A549 (cell line): ENCODE data around the gene ZBTB11. TPM values are rescaled to one million over a fixed set of nuclear protein-coding genes. Genes with fewer than 3 reads are reported as not detected.

Source experiments
- ATOH8 ChIP-seq: fragments of 250-450 bp; sonication (Bioruptor Pico); IDR thresholded peaks from 2 replicates; pipeline ENCODE4 v1.5.0; 2020; ENCODE audit warnings: low read depth, mild to moderate bottlenecking, moderate library complexity
- BCL3 ChIP-seq: fragments of >200 bp; sonication (Bioruptor Twin); formaldehyde crosslinking; IDR thresholded peaks from 3 replicates; pipeline ENCODE4 v1.6.1; 2016
- CBX8 ChIP-seq: fragments of 200-600 bp; sonication (generic); IDR thresholded peaks from 2 replicates; pipeline ENCODE4 v1.6.1; 2016
- CEBPB ChIP-seq, 2 experiments: fragments of >200 bp in 1 of 2; sonication (Bioruptor Twin) in 1 of 2; formaldehyde crosslinking in 1 of 2; IDR thresholded peaks; 2 replicates each; pipeline ENCODE4 v1.6.1; 2012 to 2016
- CHD2 ChIP-seq: fragments of 150-350 bp; IDR thresholded peaks from 2 replicates; pipeline ENCODE4 v1.6.1; 2014; ENCODE audit warnings: low read length; ENCODE audit not compliant: partially characterized antibody
- CTCF ChIP-seq: fragments of >200 bp; sonication (Bioruptor Twin); formaldehyde crosslinking; IDR thresholded peaks from 3 replicates; pipeline ENCODE4 v1.5.1; 2016
- E2F6 ChIP-seq: IDR thresholded peaks from 2 replicates; pipeline ENCODE4 v1.6.1; 2012; ENCODE audit warnings: low read depth, borderline replicate concordance
- EHF ChIP-seq: fragments of 250-450 bp; sonication (Bioruptor Pico); IDR thresholded peaks from 2 replicates; pipeline ENCODE4 v1.5.0; 2020; ENCODE audit warnings: mild to moderate bottlenecking
- ELK1 ChIP-seq: fragments of 150-350 bp; IDR thresholded peaks from 2 replicates; pipeline ENCODE4 v1.6.1; 2014; ENCODE audit warnings: low read depth, mild to moderate bottlenecking, low read length
- ESRRA ChIP-seq: fragments of 150-350 bp; IDR thresholded peaks from 2 replicates; pipeline ENCODE4 v1.6.1; 2014; ENCODE audit warnings: mild to moderate bottlenecking, low read length, borderline replicate concordance
- FOSB ChIP-seq: fragments of 250-450 bp; sonication (Bioruptor Pico); IDR thresholded peaks from 2 replicates; pipeline ENCODE4 v1.5.0; 2020; ENCODE audit warnings: mild to moderate bottlenecking, moderate library complexity
- FOSL2 ChIP-seq, 2 experiments: fragments of 450-650 bp in 1 of 2; fragments of >200 bp in 1 of 2; sonication (Bioruptor Twin) in 1 of 2; formaldehyde crosslinking; IDR thresholded peaks; 2 replicates each; pipeline versions ENCODE4 v1.5.0 to v1.6.1; 2016 to 2020; ENCODE audit warnings: mild to moderate bottlenecking in 1 of 2, moderate library complexity in 1 of 2
- FOXS1 ChIP-seq: fragments of 250-450 bp; sonication (Bioruptor Pico); IDR thresholded peaks from 2 replicates; pipeline ENCODE4 v1.5.0; 2020; ENCODE audit warnings: mild to moderate bottlenecking, moderate library complexity
- GATA3 ChIP-seq: IDR thresholded peaks from 2 replicates; pipeline ENCODE4 v1.6.1; 2012; ENCODE audit warnings: borderline replicate concordance
- HOXA7 ChIP-seq: fragments of 250-450 bp; sonication (Bioruptor Pico); IDR thresholded peaks from 2 replicates; pipeline ENCODE4 v1.5.0; 2020; ENCODE audit warnings: mild to moderate bottlenecking, moderate library complexity
- HOXB13 ChIP-seq: fragments of 250-450 bp; sonication (Bioruptor Pico); IDR thresholded peaks from 2 replicates; pipeline ENCODE4 v1.5.0; 2020; ENCODE audit warnings: low read depth, mild to moderate bottlenecking, moderate library complexity
- HOXB5 ChIP-seq: fragments of 250-450 bp; sonication (Bioruptor Pico); IDR thresholded peaks from 2 replicates; pipeline ENCODE4 v1.5.0; 2020; ENCODE audit warnings: mild to moderate bottlenecking, moderate library complexity
- JUN ChIP-seq, 2 experiments: fragments of >200 bp; sonication (Bioruptor Twin); formaldehyde crosslinking; IDR thresholded peaks; 2 replicates in 1 of 2; 3 replicates in 1 of 2; pipeline ENCODE4 v1.6.1; 2016 to 2017
- JUNB ChIP-seq: fragments of >200 bp; sonication (Bioruptor Twin); formaldehyde crosslinking; IDR thresholded peaks from 2 replicates; pipeline ENCODE4 v1.6.1; 2016
- KDM1A ChIP-seq: fragments of 200-600 bp; sonication (generic); IDR thresholded peaks from 2 replicates; pipeline ENCODE4 v1.6.1; 2016; ENCODE audit warnings: low read depth, mild to moderate bottlenecking
- KDM5A ChIP-seq: fragments of 200-600 bp; sonication (generic); IDR thresholded peaks from 2 replicates; pipeline ENCODE4 v1.6.1; 2016; ENCODE audit warnings: antibody characterized with exemption, mild to moderate bottlenecking
- MAFK ChIP-seq: fragments of 450-650 bp; IDR thresholded peaks from 2 replicates; pipeline ENCODE4 v1.6.1; 2014; ENCODE audit not compliant: partially characterized antibody
- MAZ ChIP-seq: fragments of 150-350 bp; IDR thresholded peaks from 2 replicates; pipeline ENCODE4 v1.6.1; 2014; ENCODE audit warnings: antibody characterized with exemption, low read depth, low read length, borderline replicate concordance
- MYC ChIP-seq: IDR thresholded peaks from 2 replicates; pipeline ENCODE4 v1.6.1; 2012; ENCODE audit warnings: mild to moderate bottlenecking, inconsistent platforms, low read length, improper control_type of control experiment, borderline replicate concordance
- NFE2L2 ChIP-seq: fragments of 150-350 bp; conservative IDR thresholded peaks from 2 replicates; pipeline ENCODE4 v1.6.1; 2014; ENCODE audit warnings: low read length
- POLR2A ChIP-seq: IDR thresholded peaks from 2 replicates; pipeline ENCODE4 v1.6.1; 2012; ENCODE audit warnings: mild to moderate bottlenecking, low read length
- POLR2AphosphoS2 ChIP-seq: conservative IDR thresholded peaks from 2 replicates; pipeline ENCODE4 v1.6.1; 2012; ENCODE audit warnings: low read length, improper control_type of control experiment, inconsistent platforms
- RAD21 ChIP-seq, 2 experiments: fragments of >200 bp in 1 of 2; sonication (Bioruptor Twin) in 1 of 2; formaldehyde crosslinking in 1 of 2; IDR thresholded peaks in 1 of 2; conservative IDR thresholded peaks in 1 of 2; 2 replicates in 1 of 2; 3 replicates in 1 of 2; pipeline ENCODE4 v1.6.1; 2012 to 2018; ENCODE audit warnings: inconsistent platforms in 1 of 2
- RFX5 ChIP-seq: fragments of 450-650 bp; IDR thresholded peaks from 2 replicates; pipeline ENCODE4 v1.7.1; 2014; ENCODE audit warnings: antibody characterized with exemption, mild to moderate bottlenecking, moderate library complexity
- RNF2 ChIP-seq: fragments of 200-600 bp; sonication (generic); IDR thresholded peaks from 2 replicates; pipeline ENCODE4 v1.6.1; 2016; ENCODE audit warnings: low read depth, mild to moderate bottlenecking, antibody characterized with exemption, moderate library complexity, borderline replicate concordance
- SMC3 ChIP-seq: fragments of >200 bp; sonication (Bioruptor Twin); formaldehyde crosslinking; IDR thresholded peaks from 3 replicates; pipeline ENCODE4 v1.6.1; 2018; ENCODE audit warnings: inconsistent platforms
- SREBF2 ChIP-seq: fragments of 450-650 bp; IDR thresholded peaks from 2 replicates; pipeline ENCODE4 v1.6.1; 2014; ENCODE audit warnings: mild to moderate bottlenecking, moderate library complexity
- TP53 ChIP-seq: fragments of 250-450 bp; sonication (Bioruptor Pico); IDR thresholded peaks from 2 replicates; pipeline ENCODE4 v1.5.0; 2021; ENCODE audit warnings: mild to moderate bottlenecking, moderate library complexity
- ZC3H11A ChIP-seq: fragments of 450-650 bp; IDR thresholded peaks from 2 replicates; pipeline ENCODE4 v1.6.1; 2014; ENCODE audit warnings: antibody characterized with exemption, mild to moderate bottlenecking
- ZNF302 ChIP-seq: fragments of 250-450 bp; sonication (Bioruptor Pico); IDR thresholded peaks from 2 replicates; pipeline ENCODE4 v1.9.0; 2021; ENCODE audit warnings: inconsistent platforms, mild to moderate bottlenecking, moderate library complexity
- polyA plus RNA-seq, 4 experiments: library from polyadenylated mRNA; depleted of rRNA in 3 of 4; stranded (reverse); fragments of >200 nt; fragmentation: RNase III in 1 of 4; extraction: RNeasy Plus Mini Kit Qiagen cat#74134 plus additional on column Dnase treatment in 1 of 4; gene quantifications; 2 replicates in 3 of 4; 3 replicates in 1 of 4; pipeline ENCODE4 v1.2.3, GENCODE V29; 2011 to 2017

ZBTB11 gene
- polyA plus RNA-seq, 2 of the 4 experiments (the other 2 are of a cell fraction), result 11.3 to 24.3 TPM

- TF ChIP-seq CTCF, result no peak
- TF ChIP-seq KDM1A, result no peak
- no peak for TF ChIP-seq RFX5
- no peak for TF ChIP-seq MAFK
- no peak for TF ChIP-seq GATA3
- TF ChIP-seq BCL3, result no peak
- TF ChIP-seq RAD21 (conservative IDR thresholded peaks at IDR 0.05 in 1 of 2, IDR thresholded peaks at IDR 0.05 in 1 of 2), result no peak
- peak; percentile 89 for TF ChIP-seq HOXA7 (CRISPR knock-in tag)
- peak; percentile 87 for TF ChIP-seq FOSB
- TF ChIP-seq CBX8, result no peak
- TF ChIP-seq ESRRA, result no peak
- TF ChIP-seq TP53 (CRISPR knock-in tag), result 0 out of 2 replicates have a peak, but pooled peaks have one; percentile 59
- no peak for TF ChIP-seq POLR2AphosphoS2
- no peak for TF ChIP-seq KDM5A
- no peak for TF ChIP-seq SREBF2
- TF ChIP-seq NFE2L2, result no peak
- TF ChIP-seq ZNF302 (CRISPR knock-in tag), result peak; percentile 58; the same call in 1 of the 2 replicates
- peak; percentile 95; the same call in 1 of the 2 replicates for TF ChIP-seq HOXB13 (CRISPR knock-in tag)
- peak; percentile 99 for TF ChIP-seq ATOH8 (CRISPR knock-in tag)
- TF ChIP-seq JUN (IDR thresholded peaks at IDR 0.05), result no peak
- no peak for TF ChIP-seq ZC3H11A
- TF ChIP-seq RNF2, result no peak
- TF ChIP-seq JUNB, result no peak
- peak; percentile 92 for TF ChIP-seq HOXB5 (CRISPR knock-in tag)
- TF ChIP-seq ELK1, result no peak
- no peak for TF ChIP-seq POLR2A
- no peak for TF ChIP-seq MAZ
- TF ChIP-seq E2F6, result no peak
- peak; percentile 88; the same call in 1 of the 2 replicates for TF ChIP-seq FOXS1 (CRISPR knock-in tag)
- no peak for TF ChIP-seq CEBPB (IDR thresholded peaks at IDR 0.05)
- TF ChIP-seq EHF, result peak; percentile 80; the same call in 1 of the 2 replicates
- no peak for TF ChIP-seq FOSL2 (IDR thresholded peaks at IDR 0.05)
- no peak for TF ChIP-seq FOSL2 (CRISPR knock-in tag; IDR thresholded peaks at IDR 0.05)
- TF ChIP-seq CHD2, result no peak
- no peak for TF ChIP-seq MYC
- no peak for TF ChIP-seq SMC3
Measured at GRCh38 chr3:101643861-101644613, 32.9 kb downstream of the ZBTB11 start (continued).
